Psoas muscle (tissue), 8 donors: ENCODE data around the gene NR1I3. TPM values are rescaled to one million over a fixed set of nuclear protein-coding genes. Genes with fewer than 3 reads are reported as not detected.

Experiments used
- ATAC-seq, 4 donors: fragments of 200-7000 bp; cut with Tn5 transposase; one replicate each; pipeline ENCODE4 v1.9.1; 2020; ENCODE audit warnings: moderate library complexity in 3 of 4, mild to moderate bottlenecking in 2 of 4
- DNase-seq, 2 donors: peaks; one replicate each; pipeline ENCODE4 v3.0.0-alpha.2; 2020
- H3K27ac ChIP-seq: fragments of 200-600 bp; one replicate; pipeline ENCODE4 v1.8.0; 2022
- H3K27me3 ChIP-seq, 3 donors: fragments of 200-600 bp in 1 of 3; one replicate each; pipeline versions ENCODE4 v1.6.1 to v1.8.0; 2013 to 2022; ENCODE audit warnings: low read length in 2 of 3, mild to moderate bottlenecking in 2 of 3, moderate library complexity in 1 of 3; ENCODE audit not compliant: insufficient read depth in 3 of 3
- H3K36me3 ChIP-seq, 2 donors: fragments of 200-600 bp in 1 of 2; one replicate each; pipeline versions ENCODE4 v1.6.1 to v1.8.0; 2013 to 2022; ENCODE audit warnings: low read depth in 1 of 2, mild to moderate bottlenecking in 1 of 2, moderate library complexity in 1 of 2; ENCODE audit not compliant: insufficient read depth in 1 of 2
- H3K4me1 ChIP-seq: fragments of 200-600 bp; one replicate; pipeline ENCODE4 v1.8.0; 2022
- H3K4me3 ChIP-seq: fragments of 200-600 bp; one replicate; pipeline ENCODE4 v1.8.0; 2022; ENCODE audit warnings: mild to moderate bottlenecking
- H3K9me3 ChIP-seq: fragments of 200-600 bp; one replicate; pipeline ENCODE4 v1.8.0; 2022
- CTCF ChIP-seq: fragments of 200-600 bp; IDR thresholded peaks from one replicate; pipeline ENCODE4 v1.8.0; 2022; ENCODE audit warnings: antibody characterized with exemption
- WGBS, 3 donors: extraction: QIAGEN DNeasy Blood & Tissue Kit; methylation state at CpG; one replicate each; pipeline versions ENCODE4 v1.1.6 to v1.1.7; 2013; 5-methylcytosine and 5-hydroxymethylcytosine counted together
- intact Hi-C, 2 donors: fragments of 100-400 bp; cut with DNase I; formaldehyde crosslinking; loops; one replicate each; pipeline versions ENCODE4 v1.11.0 to v1.14.2; 2022
- polyA plus RNA-seq, 3 donors: library from polyadenylated mRNA; stranded (reverse); fragments of 200-250 nt; gene quantifications; one replicate each; pipeline ENCODE4 v1.2.3, GENCODE V29; 2013
- total RNA-seq, 4 donors: library from RNA; stranded (reverse); fragmentation: NEBNext Ultra II Directional in 2 of 4; extraction: Animal tissue kit (Norgen Biotek cat#: 25700) in 2 of 4; gene quantifications; one replicate each; pipeline versions ENCODE4 v1.2.1 to v1.2.4, GENCODE V29; 2021 to 2023
- donor health status: healthy with polysubstance abuse.
- donor health status: DM: no; HTN: no; CAD: no; lungs with moderate emphysema.
- donor health status: Bipolar disorder and iron deficiency.
- donor health status: healthy.
- donor health status: DM: yes; HTN: yes; CAD: no.
- donor health status: DM: no; HTN: no; CAD: no.
- donor health status: DM: no; HTN: no; CAD: no.
- donor health status: DM: yes; HTN: yes; CAD: no.

The NR1I3 gene
- total and polyA plus RNA-seq, 7 donors: 0.17 to 0.42 (median 0.25) TPM; not detected in 4

DNA sequence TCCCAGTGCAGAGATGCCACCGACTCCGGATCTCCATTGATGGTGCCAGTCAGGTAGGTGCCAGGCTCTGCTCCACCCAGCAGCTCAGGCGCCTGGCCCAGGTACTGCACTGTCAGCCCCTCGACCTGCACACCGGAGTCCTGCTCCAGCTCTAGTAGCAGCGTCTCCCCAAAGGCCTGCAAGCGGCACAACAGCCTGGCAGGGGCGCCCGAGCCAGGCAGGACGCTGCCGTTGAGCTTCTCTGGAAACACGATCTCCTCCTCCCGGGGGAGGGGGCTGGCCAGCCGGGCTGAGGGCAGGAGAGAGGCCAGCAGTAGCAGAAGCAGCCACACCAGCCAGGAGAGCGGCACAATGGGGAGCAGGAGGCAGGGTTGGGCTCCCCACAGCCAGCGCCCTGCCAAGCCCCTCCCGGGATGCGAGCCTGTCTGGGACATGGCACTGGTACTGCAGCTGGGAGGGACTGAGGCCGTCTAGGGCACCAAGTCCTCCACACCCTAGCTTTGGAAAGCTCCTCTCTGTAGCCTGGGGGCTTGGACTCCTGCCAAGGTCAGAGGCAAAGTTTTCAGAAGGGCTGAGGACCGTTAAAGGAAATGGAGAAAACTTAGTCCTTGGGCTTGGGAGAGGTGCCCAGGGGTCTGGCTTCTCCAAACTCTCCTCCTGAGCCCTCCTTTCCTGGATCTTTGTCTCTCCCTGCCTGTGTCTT lies 39.7 kb downstream of the NR1I3 start:
- Histone ChIP-seq H3K36me3 (peaks cover 0 to 2% of the 10 kb centered on the region in 2 donors), H3K27me3 (no peaks in the 10 kb centered on the region), H3K9me3 (no peaks in the 10 kb centered on the region), H3K4me1 (peaks cover 22% of the 10 kb centered on the region), H3K27ac (peak overlapping the region; percentile 78), H3K4me3 (peak overlapping the region; percentile 64)
- TF ChIP-seq CTCF: no peak
- intact Hi-C loops: no loop called here
- peak in 3 of 4 donors; percentile 7 to 21 (median 10) for ATAC-seq
- 8 to 9% (median 8%) methylated on average over 20 of the region's 20 CpGs for WGBS, 3 donors
- DNase-seq: peak; percentile 59 to 76

DNA sequence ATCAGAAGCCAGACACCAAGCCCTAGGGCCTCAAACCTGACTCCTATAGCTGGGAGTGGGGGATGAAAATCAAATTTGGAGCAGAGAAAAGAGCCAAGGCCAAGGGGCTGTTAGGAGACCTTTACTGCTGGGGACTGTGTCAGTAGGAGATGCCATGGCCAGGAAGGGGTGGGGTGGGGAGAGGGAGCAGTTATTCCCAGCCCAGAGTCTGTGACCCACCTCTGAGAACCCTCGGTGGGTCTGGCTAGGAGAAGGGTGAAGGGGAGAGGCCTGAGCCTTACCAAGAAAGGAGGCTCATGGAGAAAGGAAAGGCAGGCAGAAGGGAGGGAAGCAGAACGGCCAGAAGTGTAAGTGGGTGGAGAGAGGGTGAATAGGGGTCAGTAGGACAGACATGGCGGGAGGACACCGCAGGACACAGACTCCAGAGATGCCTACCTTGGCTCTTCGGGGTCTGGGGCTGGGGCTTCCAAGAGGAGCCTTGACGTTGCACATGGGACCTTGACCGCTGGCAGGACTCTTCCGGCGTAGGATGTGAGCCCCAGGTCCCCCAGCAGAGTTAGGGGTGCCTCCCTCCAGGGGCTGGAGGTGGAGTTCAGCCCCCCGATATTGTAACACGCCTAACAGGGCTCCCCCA lies 40.3 kb downstream of the NR1I3 start:
- 52 to 57% (median 56%) methylated on average over 7 to 11 of the region's 11 CpGs for WGBS, 3 donors
- intact Hi-C loops: no loop called here

DNA sequence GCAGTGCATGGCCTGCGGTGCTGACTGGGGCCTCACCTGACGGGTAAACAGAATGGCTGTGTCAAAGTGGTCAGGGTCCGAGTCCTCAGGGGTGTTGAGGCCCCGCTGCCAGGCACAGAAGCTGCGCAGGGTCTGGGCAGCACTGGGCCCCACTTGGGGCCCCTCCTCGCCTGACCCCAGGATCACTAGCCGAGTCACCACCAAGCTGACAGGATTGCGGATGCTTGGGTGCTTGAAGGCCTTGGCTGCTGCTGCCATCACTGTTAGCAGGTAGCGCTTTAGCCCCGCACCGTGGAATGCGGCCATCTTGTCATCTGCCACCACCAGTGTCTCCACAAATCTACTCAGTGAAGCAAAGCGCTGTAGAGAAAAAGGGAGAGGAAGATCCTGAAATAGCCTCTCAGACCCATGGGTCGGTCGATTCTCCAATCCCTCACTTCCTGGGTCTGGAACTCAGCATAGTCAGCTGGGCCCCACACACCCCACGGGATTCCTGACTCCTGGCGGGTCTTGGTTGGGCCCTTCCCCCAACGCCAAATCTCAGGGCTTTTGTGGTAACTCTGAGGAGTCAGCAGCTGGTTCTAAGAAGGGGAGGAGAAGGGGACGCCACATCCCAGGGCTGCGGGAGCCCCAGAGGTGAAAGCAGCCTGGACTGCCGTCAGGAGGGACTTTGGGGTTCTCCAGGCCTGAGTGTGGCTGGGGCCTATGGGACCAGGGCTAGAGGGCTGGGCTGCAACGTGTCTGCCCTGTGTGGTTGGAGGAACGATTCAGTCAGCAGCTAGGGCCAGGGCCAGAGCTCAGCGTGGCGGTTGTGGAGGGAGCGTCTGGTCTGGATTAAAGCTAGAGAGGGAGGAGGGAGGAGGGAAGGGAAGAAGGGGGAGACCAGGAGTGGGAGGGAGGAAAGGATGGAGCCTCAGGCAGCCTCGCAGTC lies 41.2 kb downstream of the NR1I3 start:
- intact Hi-C loops: no loop called here
- H3K27me3 ChIP-seq: no peaks in the 10 kb centered on the region
- H3K27ac ChIP-seq: peak overlapping the region; percentile 78
- H3K4me1 ChIP-seq: peaks cover 16% of the 10 kb centered on the region
- H3K9me3 ChIP-seq: no peaks in the 10 kb centered on the region
- 70 to 73% (median 70%) methylated on average over 26 to 27 of the region's 27 CpGs for WGBS, 3 donors
- H3K36me3 ChIP-seq: no peaks in the 10 kb centered on the region
- peak overlapping the region; percentile 64 for H3K4me3 ChIP-seq
- DNase-seq (peak; percentile 52 to 70), ATAC-seq (no peak)
- no peak for TF ChIP-seq CTCF

More for the DNA sequence above, 40.3 kb downstream of the NR1I3 start:
- Histone ChIP-seq H3K27me3 (no peaks in the 10 kb centered on the region), H3K27ac (peak overlapping the region; percentile 78), H3K4me3 (peak overlapping the region; percentile 64), H3K36me3 (no peaks in the 10 kb centered on the region), H3K4me1 (peaks cover 16% of the 10 kb centered on the region), H3K9me3 (no peaks in the 10 kb centered on the region)
- TF ChIP-seq CTCF: no peak
- ATAC-seq (no peak), DNase-seq (no peak)

GRCh38 chr1:161196111-161196510 lies 41.9 kb downstream of the NR1I3 start:
- H3K27me3 ChIP-seq: no peaks in the 10 kb centered on the region
- ATAC-seq (no peak), DNase-seq (no peak)
- peak overlapping the region; percentile 78 for H3K27ac ChIP-seq
- WGBS, 3 donors: 90 to 94% (median 90%) methylated on average over 7 of the region's 7 CpGs
- H3K36me3 ChIP-seq: no peaks in the 10 kb centered on the region
- TF ChIP-seq CTCF: no peak
- H3K4me1 ChIP-seq: peaks cover 16% of the 10 kb centered on the region
- no peaks in the 10 kb centered on the region for H3K9me3 ChIP-seq
- peak overlapping the region; percentile 64 for H3K4me3 ChIP-seq
- intact Hi-C loops: no loop called here
